HG03045 (cell line): ENCODE results near the gene ZC3H12A.
A peak's percentile ranks its signal among the peaks of the same experiment; 100 is the strongest.

Experiments used
- ATAC-seq: cut with Tn5 transposase; IDR thresholded peaks from one replicate; pipeline ENCODE4 v1.9.1; 2021; ENCODE audit warnings: mild to moderate bottlenecking, moderate library complexity; ENCODE audit not compliant: unreplicated experiment

The ZC3H12A gene

DNA sequence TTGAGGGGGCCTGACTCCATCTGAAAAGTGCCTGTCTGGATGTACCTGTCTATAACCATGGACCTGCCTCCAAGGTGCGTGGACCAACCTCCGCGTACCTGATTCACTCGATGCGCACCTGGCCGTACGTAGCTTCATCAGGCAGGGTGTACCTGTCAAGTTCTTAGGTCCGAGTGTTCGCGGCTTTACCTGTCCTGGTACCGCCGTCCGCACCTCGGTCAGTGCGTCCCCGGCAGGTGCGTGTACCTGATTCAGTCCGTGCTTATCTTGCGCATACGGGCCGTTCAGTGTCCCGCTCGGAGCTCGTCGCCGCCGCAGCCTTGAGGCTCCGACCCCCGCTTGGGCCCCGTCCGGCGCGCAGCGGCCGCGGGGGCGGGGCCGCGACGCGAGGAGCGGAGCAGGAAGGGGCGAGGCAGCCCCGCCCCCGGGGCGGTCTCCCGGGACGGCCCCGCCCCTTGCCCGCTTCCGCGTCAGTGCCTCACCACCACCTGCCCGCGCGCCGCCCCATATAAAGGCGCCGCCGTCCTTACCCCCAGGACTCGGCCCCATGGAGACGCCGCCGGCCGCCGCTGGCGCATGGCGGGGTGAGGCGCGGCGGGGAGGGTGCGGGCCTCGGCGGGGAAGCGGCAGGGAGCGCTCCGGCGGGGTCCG lies at the start of gene ZC3H12A:
Gene ZC3H12A (plus strand): TSS at position 535 of the 651 bp plus-strand sequence. CDS start 917 bp downstream, outside the sequence.
- peak; percentile 60 for ATAC-seq

DNA sequence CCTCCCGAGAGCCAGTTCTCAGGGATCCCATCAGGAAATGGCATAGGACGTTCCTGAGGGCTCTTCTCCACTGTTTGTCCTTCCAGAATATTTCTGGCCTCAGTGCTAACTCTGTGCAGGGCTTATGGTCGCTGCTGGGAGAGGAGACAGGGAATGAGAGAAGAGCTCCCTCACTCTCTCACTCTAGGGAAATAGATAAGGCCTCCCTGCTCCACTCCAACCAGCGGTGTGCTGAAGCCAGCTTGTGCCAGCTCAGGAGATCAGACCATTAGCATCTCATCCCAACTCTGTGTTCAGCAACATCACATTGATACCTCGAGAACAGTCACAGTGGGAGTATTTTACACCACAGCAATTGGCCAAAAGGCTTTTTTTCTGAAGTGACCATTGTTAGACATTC lies 49.2 kb upstream of the ZC3H12A start:
- ATAC-seq = no peak

DNA sequence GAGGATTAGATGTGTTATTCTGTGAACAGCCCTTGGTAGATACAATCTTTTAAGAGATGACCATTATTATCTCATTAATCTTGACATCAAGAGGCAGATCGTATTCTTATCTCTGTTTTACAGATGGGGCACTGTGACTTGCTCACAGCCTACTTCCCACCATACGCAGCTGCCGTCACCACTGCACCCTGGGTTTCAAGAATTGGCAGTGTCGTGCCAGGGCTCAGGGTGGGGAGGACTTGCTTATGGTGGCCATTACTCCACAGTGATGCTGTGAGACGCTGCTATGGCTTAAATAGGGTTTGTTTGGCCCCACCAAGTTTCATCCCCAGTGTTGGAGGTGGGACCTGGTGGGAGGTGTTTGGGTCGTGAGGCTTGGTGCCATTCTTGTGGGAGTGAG lies 45.4 kb upstream of the ZC3H12A start:
- ATAC-seq = no peak

DNA sequence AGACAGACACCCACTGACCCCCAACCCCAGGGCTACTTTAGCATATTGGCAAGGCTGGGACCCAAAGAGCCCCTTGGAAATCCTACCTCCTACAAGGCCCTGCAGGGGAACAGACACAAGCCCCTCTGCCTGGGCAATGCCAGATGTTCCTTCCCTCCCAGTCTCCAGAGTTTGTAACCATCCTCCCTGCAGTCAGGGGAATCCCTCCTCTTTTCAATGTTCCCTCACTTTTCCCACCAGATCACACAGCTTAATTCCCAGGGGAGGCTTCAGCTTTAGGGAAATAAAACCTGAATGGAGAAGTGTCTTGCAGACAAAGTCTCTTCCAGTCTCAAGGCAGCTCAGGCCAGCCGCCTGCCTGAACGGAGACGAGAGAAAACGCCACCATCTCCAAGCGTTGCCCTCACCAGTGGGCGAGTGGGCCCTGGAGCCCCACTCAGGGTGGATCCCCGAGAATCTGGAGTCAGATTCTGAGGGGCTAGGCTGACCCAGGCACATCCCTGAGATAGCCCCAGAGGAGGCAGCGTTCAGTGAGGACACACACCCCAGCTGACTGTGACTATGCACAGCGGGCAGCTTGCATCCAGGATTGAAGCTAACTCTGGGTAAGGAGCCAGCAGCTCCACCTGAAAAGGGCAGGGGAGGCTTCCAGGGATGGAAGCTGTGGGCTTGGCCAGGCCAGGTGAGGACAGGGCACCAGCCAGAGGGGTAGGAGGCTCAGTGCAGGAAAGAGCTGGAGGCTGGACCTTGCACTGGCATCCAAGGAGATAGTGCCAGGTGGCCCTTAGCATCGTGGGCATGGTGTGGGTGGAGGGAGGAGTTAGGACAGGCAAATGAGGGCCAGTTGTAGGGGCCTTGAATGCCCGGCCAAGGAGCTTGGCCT lies 44.0 kb upstream of the ZC3H12A start:
- ATAC-seq = no peak

DNA sequence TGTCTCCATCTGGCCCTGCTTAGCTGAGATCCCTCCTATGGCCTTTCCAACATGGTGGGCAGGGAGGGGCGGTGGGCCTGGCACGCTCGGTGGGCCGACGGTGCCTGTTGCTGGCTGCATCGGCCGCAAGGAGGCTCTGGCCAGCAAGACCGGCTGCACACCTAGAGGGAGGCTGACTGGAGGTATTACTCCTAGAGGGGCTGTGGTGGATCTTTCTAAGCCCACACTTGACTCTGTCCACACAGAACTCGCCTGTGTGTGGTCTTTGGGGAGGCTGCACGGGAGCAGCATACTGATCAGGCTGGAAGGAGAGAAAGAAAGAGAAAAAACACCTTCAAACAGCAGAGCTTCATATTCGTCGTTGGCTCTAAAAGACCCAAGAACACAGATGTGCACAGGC lies 41.7 kb upstream of the ZC3H12A start:
- no peak for ATAC-seq

DNA sequence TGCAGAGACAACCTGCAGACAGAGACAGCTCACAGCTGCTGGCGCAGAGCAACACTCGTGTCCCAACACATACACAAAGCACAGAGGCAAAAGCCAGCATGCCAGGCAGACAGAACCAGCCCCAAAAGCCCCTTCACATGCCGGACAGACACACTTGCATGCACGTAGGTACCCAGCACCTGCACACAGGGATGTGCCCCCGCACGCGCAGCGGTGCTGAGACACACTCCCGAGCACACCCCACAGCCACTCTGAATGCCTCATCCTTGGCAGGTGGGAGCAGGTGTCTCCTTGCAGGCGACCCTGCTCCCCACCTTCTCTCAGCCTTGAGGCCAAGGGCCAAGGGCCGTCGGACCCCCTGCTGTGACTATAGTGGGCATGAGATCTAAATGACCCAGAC lies 41.2 kb upstream of the ZC3H12A start:
- no peak for ATAC-seq

DNA sequence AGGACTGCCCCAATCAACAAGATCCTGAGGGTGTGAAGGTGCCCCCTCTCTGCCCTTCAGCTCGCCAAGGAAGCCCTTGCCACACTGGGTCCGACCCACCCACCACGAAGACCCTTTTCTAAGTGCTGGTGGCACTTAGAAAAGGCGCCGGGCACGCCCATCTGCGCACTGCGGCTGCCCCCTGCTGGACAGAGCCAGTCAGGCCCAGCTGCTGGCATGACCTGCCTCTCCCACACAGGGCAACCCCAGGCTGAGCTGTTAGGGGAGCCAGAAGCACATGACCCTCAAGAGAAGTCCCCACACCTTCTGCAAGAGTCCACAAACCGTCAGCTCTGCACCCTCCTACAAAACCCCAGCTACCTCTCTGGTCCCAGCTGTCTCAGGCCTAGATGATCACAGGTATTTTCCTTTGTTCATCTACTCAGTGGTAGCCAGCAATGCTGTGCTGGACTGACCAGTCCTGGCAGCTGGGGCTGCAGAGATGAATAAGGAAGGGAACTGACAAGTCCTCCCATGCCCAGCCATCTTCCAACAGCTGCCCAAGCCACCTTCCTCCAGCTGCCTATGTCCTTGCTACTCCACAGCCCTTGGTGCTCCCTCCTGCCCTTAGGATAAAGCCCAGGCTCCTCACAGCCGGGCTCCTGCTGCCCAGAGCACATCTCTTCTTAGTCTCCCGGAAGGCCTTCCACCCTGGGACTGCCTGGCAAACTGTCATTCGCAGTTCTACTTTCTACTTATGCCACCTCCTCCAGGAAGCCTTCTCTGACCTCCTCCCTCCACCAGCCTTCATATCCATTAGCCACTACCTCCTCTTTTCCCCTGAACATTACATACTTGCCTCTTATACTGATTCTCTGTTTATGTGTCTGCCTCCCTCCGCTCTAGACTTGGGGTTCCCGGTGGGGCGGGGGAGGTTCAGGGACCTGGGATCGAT lies 39.8 kb upstream of the ZC3H12A start:
- ATAC-seq = no peak

DNA sequence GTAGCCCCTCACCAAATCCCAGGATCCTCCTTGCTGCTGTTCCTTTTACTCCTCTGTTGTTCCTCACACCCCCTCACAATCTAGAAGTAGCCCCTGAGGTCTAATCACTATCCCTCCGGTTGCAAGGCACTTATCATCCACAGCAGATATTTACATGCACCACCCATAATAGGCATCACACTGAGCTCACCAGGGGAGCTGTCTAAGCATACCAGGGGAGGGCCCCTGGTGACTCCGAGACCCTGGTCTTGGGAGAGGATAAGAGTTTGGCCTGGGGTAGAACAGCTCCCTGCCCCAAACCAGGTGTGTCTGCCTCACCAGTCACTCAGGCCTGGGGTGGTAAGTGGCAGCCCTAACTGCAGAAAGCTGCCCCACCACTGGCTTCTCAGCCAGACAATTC lies 37.3 kb upstream of the ZC3H12A start:
- ATAC-seq = no peak

DNA sequence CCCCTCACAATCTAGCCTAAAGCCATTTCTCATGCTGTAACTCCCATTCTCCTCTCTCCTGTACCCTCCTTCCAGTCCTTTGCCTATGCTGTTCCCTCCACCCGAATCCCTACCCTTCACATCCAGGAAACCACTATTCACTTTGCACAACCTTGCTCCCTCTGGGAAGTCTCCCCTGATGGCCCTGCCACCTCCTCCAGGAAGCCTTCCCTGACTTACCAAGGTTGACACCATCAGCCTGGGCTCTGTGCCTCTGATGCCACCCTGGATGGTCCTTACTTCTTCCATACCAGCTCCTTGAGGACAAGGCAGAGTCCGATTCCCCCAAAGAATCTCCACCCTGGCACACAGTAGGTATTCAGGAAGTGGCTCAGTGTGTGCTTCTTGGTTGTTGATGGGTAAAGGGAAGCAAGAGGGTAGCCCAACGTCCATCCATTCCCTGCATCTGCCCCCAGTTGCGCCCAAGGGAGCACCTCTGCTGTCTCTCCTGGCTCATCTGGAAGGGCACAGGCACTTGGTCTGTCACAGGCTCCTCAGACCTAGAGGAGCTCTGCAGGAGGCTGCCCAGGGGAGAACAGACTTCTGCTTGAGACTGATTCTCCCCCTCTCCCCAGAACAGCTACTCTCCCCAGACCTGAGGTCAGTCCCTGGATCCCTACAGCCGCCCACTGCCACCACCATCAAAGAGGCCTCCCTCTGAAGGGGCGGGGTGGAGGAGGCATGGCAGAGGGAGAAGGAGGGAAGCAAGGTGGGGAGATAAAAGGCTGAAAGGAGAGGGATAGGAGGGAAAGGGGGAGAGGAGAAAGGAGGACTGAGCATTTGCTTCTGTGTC lies 36.1 kb upstream of the ZC3H12A start:
- ATAC-seq = no peak

DNA sequence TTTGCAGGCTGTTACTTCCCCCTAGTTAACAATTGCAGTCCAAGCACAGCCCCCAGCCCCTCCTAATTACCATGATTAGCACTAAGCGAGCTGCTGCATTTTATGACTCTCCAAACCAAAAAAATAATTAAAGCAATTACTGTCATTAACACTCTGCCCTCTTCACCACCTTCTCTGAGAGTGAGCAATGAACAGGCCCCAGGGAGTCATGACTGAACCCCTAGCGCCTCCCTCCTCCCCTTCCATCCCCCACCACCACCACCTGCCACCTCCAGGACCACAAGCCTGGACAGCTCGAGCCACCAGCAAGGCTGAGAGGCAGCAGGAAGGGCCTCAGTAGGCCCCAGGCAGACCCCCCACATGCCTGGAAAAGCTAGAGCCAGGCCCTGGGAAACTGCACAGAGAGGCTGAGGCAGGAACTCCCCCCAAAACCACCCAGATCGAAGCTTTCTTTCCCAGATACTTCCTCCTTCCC lies 35.5 kb upstream of the ZC3H12A start:
- no peak for ATAC-seq

DNA sequence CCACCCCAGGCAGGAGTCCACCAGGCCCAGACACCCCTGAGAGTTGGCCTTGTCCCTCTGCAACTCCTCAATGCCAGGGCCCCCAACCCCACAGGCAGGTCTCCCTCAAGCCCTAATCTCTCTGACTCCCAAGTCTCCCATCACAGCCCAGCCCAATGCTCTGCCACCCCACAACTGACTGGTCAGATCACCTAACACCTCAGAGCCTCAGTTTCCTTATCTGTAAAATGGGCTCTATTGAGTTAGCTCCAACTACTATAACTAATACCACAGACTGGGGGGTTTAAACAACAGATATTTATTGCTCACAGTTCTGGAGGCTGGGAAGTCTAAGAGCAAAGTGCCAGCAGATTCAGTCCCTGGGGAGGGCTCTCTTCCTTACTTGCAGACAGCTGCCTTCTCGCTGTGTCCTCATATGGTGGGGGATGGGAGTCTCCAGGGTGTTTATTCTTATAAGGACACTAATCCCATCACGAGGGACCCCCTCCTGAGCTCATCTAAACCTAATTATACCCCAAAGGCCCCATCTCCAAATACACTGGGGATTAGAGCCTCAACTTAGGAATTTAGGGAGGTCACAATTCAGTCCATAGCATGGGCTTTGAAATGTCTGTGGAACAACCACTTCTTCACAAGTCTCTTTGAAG lies 34.9 kb upstream of the ZC3H12A start:
- ATAC-seq = no peak

DNA sequence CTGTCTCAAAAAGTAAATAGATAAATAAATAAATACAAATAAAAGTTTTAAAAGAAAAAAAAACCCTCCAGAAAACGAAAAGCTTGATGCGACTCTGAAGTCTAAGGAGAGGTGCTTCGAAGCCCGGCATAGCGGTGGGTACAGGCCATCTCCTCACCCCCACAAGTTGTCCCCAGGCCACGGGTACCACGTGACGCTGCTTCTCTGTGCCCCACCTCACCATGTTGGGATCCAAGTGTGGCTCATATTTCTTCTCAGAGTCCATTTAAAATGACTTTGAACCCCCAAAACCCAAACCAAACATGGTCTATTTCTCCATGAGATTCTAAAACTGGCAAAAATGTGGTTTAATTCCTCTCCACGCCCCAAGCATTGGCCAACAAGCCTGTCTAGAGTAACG lies 32.9 kb upstream of the ZC3H12A start:
- no peak for ATAC-seq

DNA sequence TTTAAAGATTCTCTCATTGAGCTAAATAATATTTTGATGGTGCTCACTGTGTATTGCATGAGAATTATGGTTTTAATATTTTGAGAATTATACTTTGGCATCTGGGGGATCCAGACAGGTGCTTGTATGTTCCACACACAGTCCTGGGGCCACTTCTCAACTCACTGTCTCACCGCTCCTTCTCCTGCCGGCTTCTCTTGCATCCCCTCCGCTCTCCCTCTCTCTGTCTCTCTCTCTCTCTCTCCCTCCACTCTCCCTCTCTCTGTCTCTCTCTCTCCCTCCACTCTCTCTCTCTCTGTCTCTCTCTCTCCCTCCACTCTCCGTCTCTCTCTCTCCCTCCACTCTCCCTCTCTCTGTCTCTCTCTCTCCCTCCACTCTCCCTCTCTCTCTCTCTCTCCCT lies 32.2 kb upstream of the ZC3H12A start:
- ATAC-seq = no peak

DNA sequence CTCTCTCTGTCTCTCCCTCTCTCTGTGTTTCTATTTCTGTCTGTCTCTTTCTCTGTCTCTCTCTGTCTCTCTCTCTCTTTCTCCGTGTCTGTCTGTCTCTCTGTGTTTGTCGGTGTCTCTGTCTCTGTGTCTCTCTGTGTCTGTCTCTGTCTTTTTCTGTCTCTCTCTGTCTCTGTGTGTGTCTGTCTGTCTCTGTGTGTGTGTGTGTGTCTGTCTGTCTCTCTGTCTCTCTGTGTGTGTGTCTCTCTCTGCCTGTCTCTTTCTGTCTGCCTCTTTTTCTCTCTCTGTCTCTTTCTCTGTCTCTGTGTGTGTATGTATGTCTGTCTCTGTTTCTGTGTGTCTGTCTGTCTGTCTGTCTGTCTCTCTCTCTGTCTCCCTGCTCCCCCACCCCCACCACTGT lies 31.7 kb upstream of the ZC3H12A start:
- ATAC-seq = no peak

DNA sequence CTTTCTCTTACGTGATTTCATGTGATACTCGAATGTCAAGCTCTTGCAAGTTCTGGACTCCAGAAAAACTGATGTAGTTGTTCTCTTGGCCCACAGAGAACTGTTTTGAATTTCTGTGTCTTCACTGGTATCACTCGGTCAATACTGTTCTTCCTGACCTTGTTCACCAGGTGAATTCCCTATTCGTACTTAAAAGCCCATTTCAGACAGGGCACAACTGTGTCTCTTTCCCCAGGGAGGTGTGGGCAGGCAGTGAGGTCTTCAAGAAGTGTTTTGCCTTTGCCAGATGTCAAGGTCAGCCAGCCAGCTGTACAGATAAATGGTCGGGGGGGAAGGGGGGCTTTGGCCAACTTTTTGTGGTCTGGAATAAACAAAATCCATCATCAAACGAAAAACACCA lies 27.5 kb upstream of the ZC3H12A start:
- ATAC-seq = no peak

DNA sequence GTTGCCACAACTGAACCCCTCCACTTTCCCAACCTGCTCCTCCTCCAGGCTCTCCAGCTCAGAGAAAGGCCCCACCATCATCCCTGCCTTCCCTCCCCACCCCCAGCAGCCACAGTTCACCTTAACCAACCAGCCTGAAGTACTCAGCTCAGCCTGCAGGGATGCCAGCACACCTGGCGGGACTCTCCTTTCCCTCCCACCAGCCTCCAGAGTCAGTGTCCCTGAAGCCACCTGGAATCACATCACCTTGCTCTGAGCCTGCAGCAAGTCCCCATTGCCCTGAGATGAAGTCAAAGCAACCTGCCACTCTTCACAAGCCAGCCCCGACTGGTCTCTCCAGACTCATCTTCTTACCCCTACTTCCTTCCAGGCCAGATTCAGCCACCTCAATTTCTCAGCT lies 26.2 kb upstream of the ZC3H12A start:
- no peak for ATAC-seq

DNA sequence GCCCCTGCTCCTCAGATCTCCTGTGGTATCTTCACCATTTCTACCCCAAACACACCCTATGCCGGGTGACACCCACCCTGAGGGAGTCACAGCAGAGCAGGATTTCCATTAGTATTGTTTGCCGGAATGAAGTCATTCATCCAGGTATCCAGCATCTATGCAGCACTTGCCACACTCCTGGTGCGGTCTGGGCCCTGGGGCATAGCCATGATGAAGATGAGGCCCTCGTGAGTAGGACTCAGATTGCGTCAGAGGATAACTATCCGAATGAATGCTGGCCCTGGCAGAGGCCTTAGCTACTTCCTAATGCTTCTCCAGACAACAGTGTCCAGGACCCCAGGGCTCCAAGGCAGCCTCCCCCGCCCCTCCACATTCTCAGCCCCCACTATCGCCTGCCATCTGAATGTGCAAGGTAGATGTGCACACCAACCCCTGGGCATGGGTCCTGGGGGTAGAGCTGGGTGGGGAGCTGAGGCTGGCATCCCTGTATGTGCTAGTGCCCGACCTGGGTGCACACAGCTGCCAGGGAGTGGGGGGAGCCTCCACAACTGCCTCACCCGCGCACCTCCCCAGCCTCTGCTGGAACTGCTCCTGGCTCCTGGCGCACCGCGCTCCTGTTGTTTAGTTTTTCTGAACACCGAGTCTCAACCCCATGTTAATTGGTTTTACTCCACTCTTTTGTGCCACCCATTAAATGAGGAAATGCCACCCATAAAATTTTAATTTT lies 25.5 kb upstream of the ZC3H12A start:
- ATAC-seq = no peak

DNA sequence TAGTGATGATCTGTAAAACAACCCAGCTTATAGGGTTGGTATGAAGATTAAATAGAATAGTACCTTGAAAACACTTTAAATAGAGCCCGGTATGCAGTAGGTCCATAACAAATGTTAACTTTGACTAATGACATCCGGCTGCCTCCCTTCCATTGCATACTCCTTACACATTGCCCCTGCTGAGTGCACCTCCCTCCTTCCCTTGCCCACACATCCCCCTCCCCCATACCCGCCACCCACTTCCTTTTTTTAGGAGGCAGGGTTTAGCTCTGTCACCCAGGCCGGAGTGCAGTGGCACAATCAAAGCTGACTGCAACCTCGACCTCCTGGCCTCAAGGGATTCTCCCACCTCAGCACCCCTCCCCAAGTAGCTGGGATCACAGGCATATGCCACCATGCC lies 24.4 kb upstream of the ZC3H12A start:
- no peak for ATAC-seq

DNA sequence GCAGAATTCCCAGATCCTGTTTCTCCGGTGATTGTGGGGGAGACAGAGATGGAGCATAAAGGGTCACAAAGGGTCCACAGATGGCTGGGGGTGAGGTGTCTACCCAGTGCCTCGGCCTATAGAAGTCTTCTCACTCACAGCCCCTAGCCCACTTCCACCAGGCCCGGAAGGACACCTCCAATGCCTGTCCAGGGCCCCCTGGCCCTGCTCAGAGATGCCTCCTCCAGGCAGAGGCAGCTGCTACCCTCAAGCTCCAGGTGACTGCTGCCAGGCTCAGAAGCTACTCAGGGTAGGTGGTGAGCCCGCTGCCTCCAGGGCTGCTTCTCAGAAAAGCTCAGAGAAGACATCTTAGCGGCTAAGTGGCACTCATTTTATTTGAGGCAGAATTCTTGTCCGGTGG lies 22.0 kb upstream of the ZC3H12A start:
- no peak for ATAC-seq
